Measurements from ENCODE around the gene CENPA.

Gene CENPA

DNA sequence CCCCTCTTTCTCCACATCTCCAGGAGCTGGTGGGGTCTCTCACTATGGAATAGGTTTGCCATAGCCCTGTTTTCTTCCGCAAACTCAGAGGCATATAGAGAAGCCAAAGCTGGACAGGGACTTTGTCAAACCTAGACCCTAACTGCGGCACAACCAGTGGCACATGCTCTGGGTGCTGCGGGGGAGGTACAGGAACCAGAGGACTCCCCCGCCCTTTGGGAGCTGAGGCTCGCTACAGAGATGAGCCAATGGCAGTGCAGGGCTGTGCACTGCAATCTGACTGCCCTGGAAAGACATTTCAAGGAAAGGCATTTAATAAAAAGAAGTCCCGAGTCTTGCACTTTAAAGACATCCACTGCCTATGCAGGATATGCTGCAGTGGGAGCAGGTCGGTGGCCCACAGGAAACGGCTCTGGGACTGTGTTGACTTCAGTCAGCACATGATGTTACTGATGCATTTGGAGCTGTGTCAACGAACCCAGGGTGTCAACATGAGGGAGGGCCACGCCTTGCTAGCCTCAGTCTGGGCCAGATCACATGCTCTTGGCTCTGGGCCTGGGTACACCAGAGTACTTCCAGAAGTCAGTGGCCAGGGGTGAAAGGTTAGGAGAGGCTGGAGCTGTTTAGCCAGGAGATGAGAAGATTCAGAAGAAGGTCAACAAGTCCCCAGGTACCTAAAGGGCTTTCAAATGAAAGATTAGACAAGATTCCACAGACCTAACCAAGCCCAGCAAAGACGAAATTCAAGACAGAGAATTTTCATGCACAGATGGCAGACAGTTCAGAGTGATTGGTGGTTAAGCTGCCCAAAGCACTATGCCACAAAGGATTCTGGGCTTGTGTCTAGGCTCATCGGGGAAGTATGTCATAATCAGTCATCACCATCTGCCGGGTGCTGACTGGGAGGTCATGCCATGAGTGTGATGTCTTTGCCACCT is 13.5 kb upstream of the CENPA start:
- Histone ChIP-seq H3K4me1 (ENCODE audit: insufficient read depth, low read length) (peaks cover 9% of the 10 kb centered on the region; the same call in 1 of the 2 replicates), H3K27ac (ENCODE audit: low read depth, low read length) (no peak overlapping the region), H3K4me3 (ENCODE audit: low read length) (no peak overlapping the region), H3K9me3 (ENCODE audit: insufficient read depth, low read depth, low read length) (no peaks in the 10 kb centered on the region), H3K27me3 (ENCODE audit: insufficient read depth, low read length) (no peaks in the 10 kb centered on the region), H3K36me3 (ENCODE audit: insufficient read depth, low read length) (peaks cover 32% of the 10 kb centered on the region), H3K9ac (ENCODE audit: low read depth, low read length) (peak overlapping the region; percentile 31; the same call in 1 of the 2 replicates)
- WGBS = 93% methylated on average over 13 of the region's 13 CpGs

DNA sequence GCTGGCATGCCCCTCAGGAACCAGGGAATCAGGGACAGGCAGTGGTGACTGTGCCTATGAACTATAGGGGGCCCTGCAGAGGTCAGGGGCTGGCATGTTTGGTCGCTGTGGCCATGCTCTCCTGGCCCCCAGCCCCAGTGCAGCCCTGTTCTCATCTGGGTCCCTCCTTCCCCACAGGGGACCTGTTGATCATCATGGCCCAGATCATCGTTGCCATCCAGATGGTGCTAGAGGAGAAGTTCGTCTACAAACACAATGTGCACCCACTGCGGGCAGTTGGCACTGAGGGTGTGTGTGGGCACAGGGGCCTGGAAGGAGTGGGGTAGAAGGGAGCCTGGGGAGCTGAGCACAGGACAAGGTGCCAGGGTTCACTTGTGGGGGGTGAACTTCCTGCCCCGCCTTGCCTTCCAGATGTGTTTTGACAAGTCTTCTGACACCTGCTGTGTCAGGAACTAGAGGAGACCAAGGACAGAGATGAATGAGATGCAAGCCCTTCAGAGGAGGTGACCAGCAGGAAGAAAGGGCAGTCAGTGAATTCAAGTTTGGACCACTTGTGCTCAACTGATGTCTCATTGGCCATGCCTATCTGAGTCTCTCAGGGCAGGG is 9.6 kb upstream of the CENPA start:
- Histone ChIP-seq H3K36me3 (ENCODE audit: insufficient read depth, low read length) (peaks cover 51% of the 10 kb centered on the region), H3K4me1 (ENCODE audit: insufficient read depth, low read length) (no peaks in the 10 kb centered on the region), H3K27ac (ENCODE audit: low read depth, low read length) (no peak overlapping the region), H3K9me3 (ENCODE audit: insufficient read depth, low read depth, low read length) (no peaks in the 10 kb centered on the region), H3K9ac (ENCODE audit: low read depth, low read length) (no peak overlapping the region), H3K4me3 (ENCODE audit: low read length) (no peak overlapping the region), H3K27me3 (ENCODE audit: insufficient read depth, low read length) (no peaks in the 10 kb centered on the region)
- 91% methylated on average over 5 of the region's 5 CpGs for WGBS

GRCh38 chr2:26778098-26778497 is 7.8 kb upstream of the CENPA start:
- no peak overlapping the region for H3K9ac ChIP-seq (ENCODE audit: low read depth, low read length)
- WGBS = 95% methylated on average over 18 of the region's 18 CpGs
- H3K4me3 ChIP-seq (ENCODE audit: low read length) = no peak overlapping the region

DNA sequence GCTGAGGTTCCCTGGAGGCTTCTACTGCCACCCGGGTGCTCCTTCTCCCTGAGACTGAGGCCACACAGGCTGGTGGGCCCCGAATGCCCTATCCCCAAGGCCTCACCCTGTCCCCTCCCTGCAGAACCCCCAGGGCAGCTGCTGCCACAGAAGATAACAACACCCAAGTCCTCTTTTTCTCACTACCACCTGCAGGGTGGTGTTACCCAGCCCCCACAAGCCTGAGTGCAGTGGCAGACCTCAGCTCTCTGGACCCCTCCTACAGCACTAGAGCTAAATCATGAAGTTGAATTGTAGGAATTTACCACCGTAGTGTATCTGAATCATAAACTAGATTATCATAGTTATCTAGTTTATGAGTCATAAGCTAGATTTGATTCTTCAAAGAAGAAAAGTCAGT is 7.3 kb upstream of the CENPA start:
- H3K4me1 ChIP-seq (ENCODE audit: insufficient read depth, low read length) = no peaks in the 10 kb centered on the region
- H3K36me3 ChIP-seq (ENCODE audit: insufficient read depth, low read length) = peaks cover 49% of the 10 kb centered on the region
- H3K4me3 ChIP-seq (ENCODE audit: low read length) = no peak overlapping the region
- no peak overlapping the region for H3K27ac ChIP-seq (ENCODE audit: low read depth, low read length)
- H3K9me3 ChIP-seq (ENCODE audit: insufficient read depth, low read depth, low read length) = no peaks in the 10 kb centered on the region
- no peak overlapping the region for H3K9ac ChIP-seq (ENCODE audit: low read depth, low read length)
- 85% methylated on average over 2 of the region's 3 CpGs for WGBS
- H3K27me3 ChIP-seq (ENCODE audit: insufficient read depth, low read length) = no peaks in the 10 kb centered on the region

More at GRCh38 chr2:26778098-26778497, 7.8 kb upstream of the CENPA start:
- Histone ChIP-seq H3K27me3 (ENCODE audit: insufficient read depth, low read length) (no peaks in the 10 kb centered on the region), H3K36me3 (ENCODE audit: insufficient read depth, low read length) (peaks cover 49% of the 10 kb centered on the region), H3K27ac (ENCODE audit: low read depth, low read length) (no peak overlapping the region), H3K9me3 (ENCODE audit: insufficient read depth, low read depth, low read length) (no peaks in the 10 kb centered on the region), H3K4me1 (ENCODE audit: insufficient read depth, low read length) (no peaks in the 10 kb centered on the region)

- H3K36me3 ChIP-seq (ENCODE audit: insufficient read depth, low read length) = peaks cover 36% of the 10 kb centered on the region
- 0 out of 2 replicates have a peak, but pooled peaks cover 2% of the 10 kb centered on the region for H3K27me3 ChIP-seq (ENCODE audit: insufficient read depth, low read length)
- H3K4me1 ChIP-seq (ENCODE audit: insufficient read depth, low read length) = no peaks in the 10 kb centered on the region
- H3K4me3 ChIP-seq (ENCODE audit: low read length) = no peak overlapping the region
- H3K9ac ChIP-seq (ENCODE audit: low read depth, low read length) = no peak overlapping the region
- whole genome bisulfite sequencing = 95% methylated on average over 4 of the region's 4 CpGs
- no peaks in the 10 kb centered on the region for H3K9me3 ChIP-seq (ENCODE audit: insufficient read depth, low read depth, low read length)
- H3K27ac ChIP-seq (ENCODE audit: low read depth, low read length) = no peak overlapping the region
Observed at GRCh38 chr2:26780203-26780760, 5.6 kb upstream of the CENPA start.

GRCh38 chr2:26782876-26783704 is 2.8 kb upstream of the CENPA start:
- no peak overlapping the region for H3K27ac ChIP-seq (ENCODE audit: low read depth, low read length)
- peaks cover 13% of the 10 kb centered on the region for H3K36me3 ChIP-seq (ENCODE audit: insufficient read depth, low read length)
- H3K27me3 ChIP-seq (ENCODE audit: insufficient read depth, low read length) = 0 out of 2 replicates have a peak, but pooled peaks cover 2% of the 10 kb centered on the region
- no peak overlapping the region for H3K9ac ChIP-seq (ENCODE audit: low read depth, low read length)
- WGBS = 88% methylated on average over 9 of the region's 12 CpGs
- no peak overlapping the region for H3K4me3 ChIP-seq (ENCODE audit: low read length)
- H3K9me3 ChIP-seq (ENCODE audit: insufficient read depth, low read depth, low read length) = no peaks in the 10 kb centered on the region
- H3K4me1 ChIP-seq (ENCODE audit: insufficient read depth, low read length) = no peaks in the 10 kb centered on the region

DNA sequence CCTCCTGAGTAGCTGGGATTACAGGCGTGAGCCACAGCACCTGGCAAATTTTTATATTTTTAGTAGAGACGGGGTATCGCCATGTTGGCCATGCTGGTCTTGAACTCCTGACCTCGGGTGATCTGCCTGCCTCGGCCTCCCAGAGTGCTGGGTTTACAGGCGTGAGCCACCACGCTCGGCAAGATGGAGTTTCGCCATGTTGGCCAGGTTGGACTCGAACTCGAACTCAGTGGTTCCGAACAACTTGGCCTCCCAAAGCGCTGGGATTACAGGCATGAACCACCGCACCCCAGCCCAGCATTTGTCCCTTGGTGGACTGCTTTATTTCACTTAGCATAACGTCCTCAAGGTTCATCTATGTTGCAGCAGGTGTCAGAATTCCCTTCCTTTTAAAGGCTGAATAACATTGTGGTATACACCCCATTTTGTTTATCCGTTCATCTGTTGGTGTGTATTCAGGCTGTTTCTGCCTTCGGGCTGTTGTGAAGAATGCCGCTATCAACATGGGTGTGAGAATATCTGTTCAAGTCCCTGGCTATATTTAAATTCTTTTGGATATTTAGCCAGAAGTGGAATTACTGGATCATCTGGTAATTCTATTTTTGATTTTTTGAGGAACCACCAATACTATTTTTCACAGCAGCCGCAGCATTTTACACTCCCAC is 1.2 kb upstream of the CENPA start:
- peak overlapping the region; percentile 83; the same call in 1 of the 2 replicates for H3K4me3 ChIP-seq (ENCODE audit: low read length)
- H3K9ac ChIP-seq (ENCODE audit: low read depth, low read length) = no peak overlapping the region; the same call in 1 of the 2 replicates
- H3K4me1 ChIP-seq (ENCODE audit: insufficient read depth, low read length) = no peaks in the 10 kb centered on the region
- no peaks in the 10 kb centered on the region for H3K9me3 ChIP-seq (ENCODE audit: insufficient read depth, low read depth, low read length)
- peak overlapping the region; percentile 23; the same call in 1 of the 2 replicates for H3K27ac ChIP-seq (ENCODE audit: low read depth, low read length)
- 0 out of 2 replicates have a peak, but pooled peaks cover 2% of the 10 kb centered on the region for H3K27me3 ChIP-seq (ENCODE audit: insufficient read depth, low read length)
- H3K36me3 ChIP-seq (ENCODE audit: insufficient read depth, low read length) = peaks cover 9% of the 10 kb centered on the region
- WGBS = 95% methylated on average over 19 of the region's 19 CpGs

GRCh38 chr2:26786207-26787028 is 562 bp downstream of the CENPA start:
- H3K9me3 ChIP-seq (ENCODE audit: insufficient read depth, low read depth, low read length) = 0 out of 2 replicates have a peak, but pooled peaks cover 2% of the 10 kb centered on the region
- peak overlapping the region; percentile 63 for H3K27ac ChIP-seq (ENCODE audit: low read depth, low read length)
- no peaks in the 10 kb centered on the region for H3K4me1 ChIP-seq (ENCODE audit: insufficient read depth, low read length)
- H3K36me3 ChIP-seq (ENCODE audit: insufficient read depth, low read length) = peaks cover 17% of the 10 kb centered on the region
- 5% methylated on average over 55 of the region's 55 CpGs for WGBS
- peak overlapping the region; percentile 83 for H3K4me3 ChIP-seq (ENCODE audit: low read length)
- H3K27me3 ChIP-seq (ENCODE audit: insufficient read depth, low read length) = 0 out of 2 replicates have a peak, but pooled peaks cover 2% of the 10 kb centered on the region
- H3K9ac ChIP-seq (ENCODE audit: low read depth, low read length) = peak overlapping the region; percentile 65

DNA sequence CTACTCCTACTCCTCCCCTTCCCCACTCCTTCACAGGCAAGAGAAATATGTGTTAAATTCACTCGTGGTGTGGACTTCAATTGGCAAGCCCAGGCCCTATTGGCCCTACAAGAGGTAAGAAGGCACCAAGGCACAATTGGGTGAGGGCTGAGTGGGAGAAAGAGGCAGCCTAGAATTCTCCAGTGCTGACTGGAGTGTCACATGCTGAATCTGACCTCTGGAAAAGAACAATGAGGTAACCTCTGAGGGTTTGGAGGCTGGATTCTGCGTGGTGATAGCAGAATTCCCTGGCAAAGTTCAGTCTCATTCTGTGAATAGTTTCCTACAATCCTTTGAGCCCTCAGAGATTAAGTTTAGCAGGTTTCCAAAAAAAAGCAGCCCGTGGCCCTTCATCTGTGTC is 6.9 kb downstream of the CENPA start:
- H3K9me3 ChIP-seq (ENCODE audit: insufficient read depth, low read depth, low read length) = 0 out of 2 replicates have a peak, but pooled peaks cover 2% of the 10 kb centered on the region
- no peaks in the 10 kb centered on the region for H3K27me3 ChIP-seq (ENCODE audit: insufficient read depth, low read length)
- 59% methylated on average over 3 of the region's 3 CpGs for WGBS
- H3K4me1 ChIP-seq (ENCODE audit: insufficient read depth, low read length) = peaks cover 6% of the 10 kb centered on the region; the same call in 1 of the 2 replicates
- no peak overlapping the region for H3K9ac ChIP-seq (ENCODE audit: low read depth, low read length)
- H3K27ac ChIP-seq (ENCODE audit: low read depth, low read length) = no peak overlapping the region
- peaks cover 67% of the 10 kb centered on the region for H3K36me3 ChIP-seq (ENCODE audit: insufficient read depth, low read length)
- no peak overlapping the region for H3K4me3 ChIP-seq (ENCODE audit: low read length)
